ENCODE measurements around the gene CD93. TPM values are rescaled to one million over a fixed set of nuclear protein-coding genes. Genes with fewer than 3 reads are reported as not detected.

CD93 gene
- total RNA-seq: under 1 TPM; 0.30 to 0.43 TPM

DNA sequence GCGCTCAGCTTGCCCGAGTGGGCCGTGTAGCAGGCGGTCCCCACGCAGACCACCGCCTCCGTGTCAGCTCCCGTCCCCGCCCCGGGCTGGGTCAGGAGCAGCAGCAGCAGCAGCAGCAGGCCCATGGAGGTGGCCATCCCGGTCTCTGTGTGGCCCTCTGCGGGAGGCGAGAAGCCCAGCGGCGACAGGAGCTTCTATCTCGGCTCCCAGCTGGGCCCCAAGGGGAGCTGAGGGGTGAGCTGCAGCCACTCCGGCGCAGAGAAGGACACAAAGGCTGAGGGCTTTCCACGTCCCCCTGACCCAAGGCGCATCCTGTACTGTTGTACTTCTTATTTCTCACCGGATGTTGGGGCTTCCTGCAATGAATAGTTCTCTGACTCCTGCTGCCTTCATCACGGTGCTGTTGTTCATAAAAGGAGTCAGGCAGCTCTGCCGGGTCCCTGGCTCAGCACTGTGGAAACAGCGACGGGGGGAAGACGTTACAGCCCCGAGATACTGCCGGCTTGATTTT, at the start of gene CD93:
Gene CD93, minus strand, starts transcription at position 269 of the 511 bp plus-strand sequence. Its CDS starts 132 bp downstream, at position 137.

GRCh38 chr20:23049201-23050075, 36.7 kb downstream of the CD93 start, which contains the start of gene THBD:
Gene THBD (minus strand): TSS chr20:23049672. CDS start chr20:23049504, 168 bp downstream.

DNA sequence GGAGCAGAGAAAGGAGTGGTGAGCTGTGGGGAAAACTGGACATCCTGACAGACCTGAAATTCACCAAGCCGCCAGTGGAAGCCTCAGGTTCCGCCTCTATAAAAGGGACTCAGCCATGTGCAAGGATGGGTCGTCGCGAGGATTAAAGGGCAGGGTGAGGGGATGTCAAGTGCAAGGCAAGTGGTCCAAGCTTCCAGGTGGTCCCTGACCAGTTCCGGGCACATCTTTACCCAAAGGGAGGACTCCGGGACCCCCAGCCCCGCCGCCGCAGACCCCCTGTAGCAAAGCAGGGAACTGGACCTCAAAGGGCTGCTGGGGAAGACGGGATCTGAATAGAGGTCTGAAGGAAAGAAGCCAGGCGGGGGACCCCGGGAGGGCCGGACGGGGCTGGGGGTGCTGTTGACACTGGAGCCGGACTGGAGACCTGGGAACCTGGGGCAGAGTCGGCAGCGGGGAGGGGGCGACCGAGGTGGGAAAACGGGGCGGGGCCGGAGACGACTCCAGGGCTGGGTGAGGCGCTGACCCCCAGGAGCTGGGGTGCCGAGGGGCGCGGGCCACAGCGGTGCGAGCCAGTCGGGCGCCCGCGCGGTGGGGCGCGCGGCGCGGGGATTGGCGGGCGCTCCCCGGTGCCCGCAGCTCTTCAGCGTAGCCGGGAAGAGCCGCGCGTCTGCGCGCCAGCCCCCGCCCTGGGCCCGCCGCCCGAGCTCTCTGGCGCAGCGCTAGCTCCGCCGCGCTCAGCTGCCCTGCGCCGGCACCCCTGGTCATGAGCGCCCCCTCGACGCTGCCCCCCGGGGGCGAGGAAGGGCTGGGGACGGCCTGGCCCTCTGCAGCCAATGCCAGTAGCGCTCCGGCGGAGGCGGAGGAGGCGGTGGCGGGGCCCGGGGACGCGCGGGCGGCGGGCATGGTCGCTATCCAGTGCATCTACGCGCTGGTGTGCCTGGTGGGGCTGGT, 51.1 kb downstream of the CD93 start, which contains the start of gene SSTR4:
Gene SSTR4, plus strand, starts transcription at position 592 of the 951 bp plus-strand sequence. Its CDS starts 172 bp downstream, at position 764.

Other genes with a start within 250 kb of the CD93 start
- not detected for gene SSTR4, start 51.0 kb downstream of the CD93 start, total RNA-seq
- not detected for gene THBD, start 36.7 kb downstream of the CD93 start, total RNA-seq